Thyroid gland (tissue), 4 donors: ENCODE data around the gene RCCD1.

ENCODE experiments used
- CTCF ChIP-seq, 6 experiments: fragments of 200-600 bp in 3 of 6; fragments of 450-650 bp in 3 of 6; sonication (generic) in 3 of 6; IDR thresholded peaks; one replicate each; pipeline ENCODE4 v1.5.1; 2016 to 2019; ENCODE audit warnings: antibody characterized with exemption in 6 of 6, mild to moderate bottlenecking in 2 of 6, inconsistent platforms in 1 of 6, moderate library complexity in 1 of 6
- POLR2A ChIP-seq, 2 donors: fragments of 450-650 bp; IDR thresholded peaks; one replicate each; pipeline ENCODE4 v1.6.1; 2017; ENCODE audit warnings: antibody characterized with exemption in 2 of 2, mild to moderate bottlenecking in 2 of 2, moderate library complexity in 1 of 2

GRCh38 chr15:90981681-90982080 lies 27.0 kb downstream of the RCCD1 start:
- TF ChIP-seq CTCF (IDR thresholded peaks at IDR 0.05) (no peak), POLR2A (IDR thresholded peaks at IDR 0.05) (no peak)
